Mammary epithelial cell (primary cell): ENCODE measurements around the gene MIEF2.

ENCODE experiments used
- EZH2 ChIP-seq: IDR thresholded peaks from 2 replicates; pipeline ENCODE4 v1.6.1; 2012; ENCODE audit warnings: low read length, inconsistent platforms, borderline replicate concordance
- TF ChIP-seq, protein P1 (sequence below), 2 donors: IDR thresholded peaks in 1 of 2; conservative IDR thresholded peaks in 1 of 2; 2 replicates each; pipeline ENCODE4 v1.5.1; 2011 to 2012; ENCODE audit warnings: inconsistent platforms in 2 of 2, low read length in 2 of 2, mild to moderate bottlenecking in 2 of 2, control low read depth in 1 of 2, low read depth in 1 of 2; ENCODE audit not compliant: insufficient read depth in 1 of 2; ENCODE audit errors: extremely low read depth in 1 of 2

DNA sequence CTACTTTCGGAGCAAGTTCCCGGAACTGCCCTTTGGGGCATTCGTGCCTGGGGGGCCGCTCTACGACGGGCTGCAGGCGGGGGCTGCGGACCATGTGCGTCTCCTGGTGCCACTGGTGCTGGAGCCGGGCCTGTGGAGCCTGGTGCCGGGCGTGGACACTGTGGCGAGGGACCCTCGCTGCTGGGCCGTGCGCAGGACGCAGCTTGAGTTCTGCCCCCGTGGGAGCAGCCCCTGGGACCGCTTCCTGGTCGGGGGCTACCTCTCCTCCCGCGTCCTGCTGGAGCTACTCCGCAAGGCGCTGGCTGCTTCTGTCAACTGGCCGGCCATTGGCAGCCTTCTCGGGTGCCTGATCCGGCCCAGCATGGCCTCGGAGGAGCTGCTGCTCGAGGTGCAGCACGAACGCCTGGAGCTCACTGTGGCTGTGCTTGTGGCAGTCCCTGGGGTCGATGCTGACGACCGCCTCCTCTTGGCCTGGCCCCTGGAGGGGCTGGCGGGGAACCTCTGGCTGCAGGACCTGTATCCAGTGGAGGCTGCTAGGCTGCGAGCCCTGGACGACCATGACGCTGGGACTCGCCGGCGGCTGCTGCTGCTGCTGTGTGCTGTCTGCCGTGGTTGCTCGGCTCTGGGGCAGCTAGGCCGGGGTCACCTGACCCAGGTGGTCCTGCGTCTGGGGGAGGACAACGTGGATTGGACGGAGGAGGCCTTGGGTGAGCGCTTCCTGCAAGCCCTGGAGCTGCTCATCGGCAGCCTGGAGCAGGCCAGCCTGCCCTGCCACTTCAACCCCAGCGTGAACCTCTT is 3.6 kb downstream of the MIEF2 start:
- TF ChIP-seq, protein P1, sequence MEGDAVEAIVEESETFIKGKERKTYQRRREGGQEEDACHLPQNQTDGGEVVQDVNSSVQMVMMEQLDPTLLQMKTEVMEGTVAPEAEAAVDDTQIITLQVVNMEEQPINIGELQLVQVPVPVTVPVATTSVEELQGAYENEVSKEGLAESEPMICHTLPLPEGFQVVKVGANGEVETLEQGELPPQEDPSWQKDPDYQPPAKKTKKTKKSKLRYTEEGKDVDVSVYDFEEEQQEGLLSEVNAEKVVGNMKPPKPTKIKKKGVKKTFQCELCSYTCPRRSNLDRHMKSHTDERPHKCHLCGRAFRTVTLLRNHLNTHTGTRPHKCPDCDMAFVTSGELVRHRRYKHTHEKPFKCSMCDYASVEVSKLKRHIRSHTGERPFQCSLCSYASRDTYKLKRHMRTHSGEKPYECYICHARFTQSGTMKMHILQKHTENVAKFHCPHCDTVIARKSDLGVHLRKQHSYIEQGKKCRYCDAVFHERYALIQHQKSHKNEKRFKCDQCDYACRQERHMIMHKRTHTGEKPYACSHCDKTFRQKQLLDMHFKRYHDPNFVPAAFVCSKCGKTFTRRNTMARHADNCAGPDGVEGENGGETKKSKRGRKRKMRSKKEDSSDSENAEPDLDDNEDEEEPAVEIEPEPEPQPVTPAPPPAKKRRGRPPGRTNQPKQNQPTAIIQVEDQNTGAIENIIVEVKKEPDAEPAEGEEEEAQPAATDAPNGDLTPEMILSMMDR (conservative IDR thresholded peaks at IDR 0.05 in 1 of 2, IDR thresholded peaks at IDR 0.05 in 1 of 2; ENCODE audit: extremely low read depth in 1 of 2, insufficient read depth in 1 of 2, low read depth in 1 of 2, low read length in 2 of 2): no peak
- no peak for TF ChIP-seq EZH2
